KBM-7 (cell line): Measurements from ENCODE around the gene TALDO1.

Experiments
- DNase-seq: peaks from one replicate; pipeline ENCODE4 v3.0.0-alpha.2; 2015
- in situ Hi-C: fragments of 300-500 bp; cut with MboI; formaldehyde crosslinking; loops from 2 replicates; pipeline ENCODE4 v1.14.3; 2020; ENCODE audit warnings: low sequenced_read_pairs, low pct_unique_long_range_greater_than_20kb, mixed read lengths

The TALDO1 gene

GRCh38 chr11:778976-779954, 32.0 kb downstream of the TALDO1 start:
- in situ Hi-C loops = no loop called here

GRCh38 chr11:779955-780532, 32.8 kb downstream of the TALDO1 start:
- no peak for DNase-seq
- in situ Hi-C loops = no loop called here

More at GRCh38 chr11:778976-779954, 32.0 kb downstream of the TALDO1 start:
- no peak for DNase-seq

GRCh38 chr11:782264-783174, 35.3 kb downstream of the TALDO1 start:
- DNase-seq = no peak
- in situ Hi-C loops = no loop called here

- no peak for DNase-seq
- in situ Hi-C loops = no loop called here
These were observed 36.3 kb downstream of the TALDO1 start for GRCh38 chr11:783581-784015.

- no peak for DNase-seq
- in situ Hi-C loops = no loop called here
These were observed 39.2 kb downstream of the TALDO1 start for GRCh38 chr11:786235-787083.

GRCh38 chr11:787084-787675, 39.9 kb downstream of the TALDO1 start:
- in situ Hi-C loops = no loop called here
- no peak for DNase-seq

GRCh38 chr11:788009-788640, 40.9 kb downstream of the TALDO1 start:
- in situ Hi-C loops = no loop called here
- DNase-seq = no peak

GRCh38 chr11:788953-789940, 42.0 kb downstream of the TALDO1 start:
- in situ Hi-C loops = no loop called here
- DNase-seq = no peak

- no peak for DNase-seq
- in situ Hi-C loops = no loop called here
These were observed 42.7 kb downstream of the TALDO1 start, which contains the start of gene CEND1 for GRCh38 chr11:789943-790342. Gene CEND1 (minus strand): TSS chr11:790090. CDS start chr11:788576, 1,514 bp downstream.

GRCh38 chr11:790721-791564, 43.7 kb downstream of the TALDO1 start:
- in situ Hi-C loops = no loop called here
- no peak for DNase-seq

GRCh38 chr11:791658-792534, 44.6 kb downstream of the TALDO1 start:
- no peak for DNase-seq
- in situ Hi-C loops = no loop called here

GRCh38 chr11:792535-792821, 45.2 kb downstream of the TALDO1 start:
- in situ Hi-C loops = no loop called here
- no peak for DNase-seq

GRCh38 chr11:792873-793272, 45.6 kb downstream of the TALDO1 start:
- in situ Hi-C loops = no loop called here
- DNase-seq = no peak

GRCh38 chr11:793556-793955, 46.3 kb downstream of the TALDO1 start:
- in situ Hi-C loops = no loop called here
- no peak for DNase-seq
